H9 (cell line): ENCODE data around the gene ATXN1L. TPM values are rescaled to one million over a fixed set of nuclear protein-coding genes. Genes with fewer than 3 reads are reported as not detected.

ENCODE experiments used
- DNase-seq: peaks from one replicate; pipeline ENCODE4 v3.0.0-alpha.2; 2017
- H2AFZ ChIP-seq: one replicate; pipeline ENCODE4 v1.6.1; 2013; ENCODE audit warnings: mild to moderate bottlenecking, low read length, control low read depth, moderate library complexity
- H2AK5ac ChIP-seq: 2 replicates; pipeline ENCODE4 v1.6.1; 2013; ENCODE audit warnings: low read length, control low read depth, mixed read lengths; ENCODE audit not compliant: insufficient read length
- H2BK120ac ChIP-seq: one replicate; pipeline ENCODE4 v1.6.1; 2013; ENCODE audit warnings: low read depth, mild to moderate bottlenecking, low read length, control low read depth, inconsistent platforms; ENCODE audit not compliant: poor library complexity, severe bottlenecking
- H2BK12ac ChIP-seq: 2 replicates; pipeline ENCODE4 v1.6.1; 2013; ENCODE audit warnings: low read length, control low read depth, mixed read lengths, low read depth; ENCODE audit not compliant: insufficient read length
- H2BK15ac ChIP-seq: 2 replicates; pipeline ENCODE4 v1.6.1; 2013; ENCODE audit warnings: low read depth, low read length, control low read depth
- H2BK20ac ChIP-seq: one replicate; pipeline ENCODE4 v1.6.1; 2013; ENCODE audit warnings: low read depth, mild to moderate bottlenecking, low read length, control low read depth, inconsistent platforms; ENCODE audit not compliant: poor library complexity, severe bottlenecking
- H2BK5ac ChIP-seq: 2 replicates; pipeline ENCODE4 v1.6.1; 2013; ENCODE audit warnings: low read length, control low read depth, mixed read lengths; ENCODE audit not compliant: insufficient read length
- H3K14ac ChIP-seq: 2 replicates; pipeline ENCODE4 v1.6.1; 2013; ENCODE audit warnings: low read length, control low read depth; ENCODE audit not compliant: insufficient read depth
- H3K18ac ChIP-seq: 2 replicates; pipeline ENCODE4 v1.6.1; 2013; ENCODE audit warnings: low read depth, mild to moderate bottlenecking, mixed read lengths, low read length, control low read depth; ENCODE audit not compliant: insufficient read length
- H3K23ac ChIP-seq: 2 replicates; pipeline ENCODE4 v1.6.1; 2013; ENCODE audit warnings: low read length, control low read depth, mixed read lengths, low read depth; ENCODE audit not compliant: insufficient read length
- H3K23me2 ChIP-seq: 2 replicates; pipeline ENCODE4 v1.6.1; 2013; ENCODE audit warnings: low read depth, mild to moderate bottlenecking, mixed read lengths, low read length, control low read depth; ENCODE audit not compliant: insufficient read length, poor library complexity, severe bottlenecking
- H3K27ac ChIP-seq: 2 replicates; pipeline ENCODE4 v1.5.1; 2013; ENCODE audit warnings: low read length, control low read depth, mixed read lengths, low read depth; ENCODE audit not compliant: insufficient read length
- H3K27me3 ChIP-seq: 2 replicates; pipeline ENCODE4 v1.6.1; 2013; ENCODE audit warnings: low read length, control low read depth, inconsistent platforms; ENCODE audit not compliant: insufficient read depth
- H3K4ac ChIP-seq: 2 replicates; pipeline ENCODE4 v1.6.1; 2013; ENCODE audit warnings: low read depth, mild to moderate bottlenecking, control low read depth, inconsistent platforms, low read length, moderate library complexity
- H3K4me1 ChIP-seq: 2 replicates; pipeline ENCODE4 v1.6.1; 2013; ENCODE audit warnings: low read length, control low read depth, inconsistent platforms; ENCODE audit not compliant: insufficient read depth
- H3K4me2 ChIP-seq: 2 replicates; pipeline ENCODE4 v1.6.1; 2013; ENCODE audit warnings: low read length, control low read depth, mixed read lengths; ENCODE audit not compliant: insufficient read length, insufficient read depth
- H3K56ac ChIP-seq: 2 replicates; pipeline ENCODE4 v1.6.1; 2013; ENCODE audit warnings: low read depth, mild to moderate bottlenecking, mixed read lengths, low read length, control low read depth; ENCODE audit not compliant: insufficient read length
- H3K79me1 ChIP-seq: 2 replicates; pipeline ENCODE4 v1.6.1; 2013; ENCODE audit warnings: low read depth, mild to moderate bottlenecking, moderate library complexity, low read length, control low read depth, inconsistent platforms; ENCODE audit not compliant: insufficient read depth, poor library complexity, severe bottlenecking
- H3K79me2 ChIP-seq: 2 replicates; pipeline ENCODE4 v1.6.1; 2013; ENCODE audit warnings: low read length, control low read depth, inconsistent platforms; ENCODE audit not compliant: insufficient read depth
- H3K9ac ChIP-seq: 2 replicates; pipeline ENCODE4 v1.6.1; 2013; ENCODE audit warnings: low read length, control low read depth, mixed read lengths; ENCODE audit not compliant: insufficient read length; ENCODE audit errors: extremely low read depth
- H3K9me3 ChIP-seq: one replicate; pipeline ENCODE4 v1.6.1; 2013; ENCODE audit warnings: low read depth, low read length, inconsistent platforms; ENCODE audit not compliant: control insufficient read depth
- H3T11ph ChIP-seq: one replicate; pipeline ENCODE4 v1.6.1; 2013; ENCODE audit warnings: mild to moderate bottlenecking, low read length, control low read depth, inconsistent platforms
- H4K20me1 ChIP-seq: one replicate; pipeline ENCODE4 v1.6.1; 2013; ENCODE audit not compliant: control insufficient read depth, insufficient read length, insufficient read depth
- H4K5ac ChIP-seq: 2 replicates; pipeline ENCODE4 v1.6.1; 2013; ENCODE audit warnings: low read depth, mild to moderate bottlenecking, mixed read lengths, low read length, control low read depth; ENCODE audit not compliant: insufficient read length
- H4K8ac ChIP-seq: replicated peaks from 2 replicates; pipeline ENCODE4 v1.6.1; 2013; ENCODE audit warnings: low read length, control low read depth, mixed read lengths, low read depth; ENCODE audit not compliant: insufficient read length
- H4K91ac ChIP-seq: 2 replicates; pipeline ENCODE4 v1.6.1; 2013; ENCODE audit warnings: low read depth, mild to moderate bottlenecking, moderate library complexity, mixed read lengths, low read length, control low read depth; ENCODE audit not compliant: insufficient read length
- H3K27ac Mint-ChIP-seq, 3 experiments: 2 replicates in 2 of 3; 3 replicates in 1 of 3; pipeline ENCODE4 v1.8.0; 2020 to 2021; ENCODE audit warnings: mixed read lengths in 3 of 3, mild to moderate bottlenecking in 1 of 3, moderate library complexity in 1 of 3
- H3K27me3 Mint-ChIP-seq: 2 replicates; pipeline ENCODE4 v1.8.0; 2021; ENCODE audit warnings: low read depth, mild to moderate bottlenecking, moderate library complexity, mixed read lengths
- H3K36me3 Mint-ChIP-seq, 3 experiments: 2 replicates in 2 of 3; 3 replicates in 1 of 3; pipeline ENCODE4 v1.8.0; 2020 to 2021; ENCODE audit warnings: low read depth in 3 of 3, mixed read lengths in 3 of 3; ENCODE audit not compliant: insufficient read depth in 1 of 3
- H3K4me1 Mint-ChIP-seq, 2 experiments: 2 replicates each; pipeline ENCODE4 v1.8.0; 2020; ENCODE audit warnings: mixed read lengths in 2 of 2
- H3K4me3 Mint-ChIP-seq, 2 experiments: 2 replicates in 1 of 2; 3 replicates in 1 of 2; pipeline ENCODE4 v1.8.0; 2020 to 2021; ENCODE audit warnings: mild to moderate bottlenecking in 2 of 2, mixed read lengths in 2 of 2, moderate library complexity in 1 of 2
- H3K9me3 Mint-ChIP-seq, 2 experiments: 2 replicates in 1 of 2; 3 replicates in 1 of 2; pipeline ENCODE4 v1.8.0; 2020; ENCODE audit warnings: mild to moderate bottlenecking in 2 of 2, mixed read lengths in 2 of 2, moderate library complexity in 1 of 2
- CTCF ChIP-seq: fragments of 200-600 bp; sonication (generic); conservative IDR thresholded peaks from 3 replicates; pipeline ENCODE4 v1.8.0; 2021; ENCODE audit warnings: antibody characterized with exemption, mild to moderate bottlenecking
- WGBS: extraction: QIAGEN DNeasy Blood & Tissue Kit; methylation state at CpG from one replicate; pipeline ENCODE4 v1.1.7; 2013; ENCODE audit warnings: missing lambda C conversion rate, low lambda C conversion rate, mixed read lengths; ENCODE audit not compliant: insufficient read length; ENCODE audit errors: extremely low coverage; 5-methylcytosine and 5-hydroxymethylcytosine counted together
- total RNA-seq: library from RNA; stranded (reverse); gene quantifications from 2 replicates; pipeline ENCODE4 v1.2.1, GENCODE V29; 2021

ATXN1L gene
- total RNA-seq, 1 experiment from 2014 or later = 30.3 TPM

GRCh38 chr16:71870818-71871217, 25.0 kb downstream of the ATXN1L start:
- Histone ChIP-seq H2AFZ (no peak overlapping the region), H2AK5ac (no peak overlapping the region), H4K8ac (no peak overlapping the region), H3K18ac (no peak overlapping the region), H3T11ph (no peak overlapping the region), H3K23ac (no peak overlapping the region), H2BK12ac (no peak overlapping the region), H3K79me1 (no peaks in the 10 kb centered on the region), H3K4me2 (no peak overlapping the region), H4K20me1 (no peaks in the 10 kb centered on the region), H3K23me2 (no peaks in the 10 kb centered on the region), H2BK5ac (no peak overlapping the region), H3K4ac (no peak overlapping the region), H3K56ac (no peak overlapping the region), H3K27me3 (no peaks in the 10 kb centered on the region), H3K9ac (no peak overlapping the region), H3K27ac (no peak overlapping the region), H2BK20ac (no peak overlapping the region), H3K79me2 (no peaks in the 10 kb centered on the region), H3K14ac (no peak overlapping the region), H2BK120ac (no peak overlapping the region), H4K5ac (no peak overlapping the region), H3K9me3 (no peaks in the 10 kb centered on the region), H2BK15ac (no peak overlapping the region), H4K91ac (no peak overlapping the region), H3K4me1 (no peaks in the 10 kb centered on the region)
- peaks cover 5 to 8% of the 10 kb centered on the region in 2 experiments; a peak in 3 of 4 replicates for H3K4me1 Mint-ChIP-seq
- H3K9me3 Mint-ChIP-seq = no peaks in the 10 kb centered on the region
- H3K4me3 Mint-ChIP-seq = no peak overlapping the region
- WGBS = no CpG with 5 or more reads among the region's 2 CpGs
- TF ChIP-seq CTCF = no peak
- H3K36me3 Mint-ChIP-seq = peaks cover 2 to 34% (median 25%) of the 10 kb centered on the region in 3 experiments; a peak in 6 of 7 replicates
- no peaks in the 10 kb centered on the region for H3K27me3 Mint-ChIP-seq
- no peak overlapping the region for H3K27ac Mint-ChIP-seq
- DNase-seq = no peak
